Motor neuron (in vitro differentiated cells): ENCODE measurements around the gene YY2. TPM values are rescaled to one million over a fixed set of nuclear protein-coding genes. Genes with fewer than 3 reads are reported as not detected.

Experiments
- ATAC-seq, 8 experiments: fragments of 200-7000 bp; cut with Tn5 transposase; replicated peaks in 6 of 8; 2 replicates each; pipeline ENCODE4 v1.8.0; 2021; ENCODE audit warnings: mild to moderate bottlenecking in 8 of 8, moderate library complexity in 8 of 8
- H3K27ac ChIP-seq, 2 donors: fragments of 250-450 bp; sonication (Bioruptor Pico); 2 replicates each; pipeline ENCODE4 v1.9.0; 2021; ENCODE audit warnings: antibody characterized with exemption in 2 of 2, mild to moderate bottlenecking in 2 of 2, moderate library complexity in 1 of 2
- H3K4me1 ChIP-seq, 2 donors: fragments of 250-450 bp; sonication (Bioruptor Pico); replicated peaks in 1 of 2; 2 replicates each; pipeline ENCODE4 v1.6.1; 2021; ENCODE audit warnings: antibody characterized with exemption in 2 of 2, mild to moderate bottlenecking in 2 of 2, moderate library complexity in 1 of 2
- H3K4me3 ChIP-seq, 5 donors: fragments of 250-450 bp; sonication (Bioruptor Pico); 2 replicates each; pipeline ENCODE4 v1.9.0; 2021; ENCODE audit warnings: antibody characterized with exemption in 5 of 5, mild to moderate bottlenecking in 5 of 5, moderate library complexity in 4 of 5
- WGBS, 10 experiments: fragments of 450-650 bp; shearing (Covaris generic); methylation state at CpG; one replicate each; pipeline ENCODE4 v1.0.0; 2022; 5-methylcytosine and 5-hydroxymethylcytosine counted together
- in situ Hi-C, 9 experiments: fragments of 400-800 bp; cut with MboI; loops; one replicate each; pipeline ENCODE4 v1.15.0; 2021; ENCODE audit warnings: low sequenced_read_pairs in 9 of 9, low pct_unique_long_range_greater_than_20kb in 2 of 9; ENCODE audit not compliant: unreplicated experiment in 9 of 9
- total RNA-seq, 8 experiments: library from RNA; unstranded; fragments of 300-600 nt; gene quantifications; 2 replicates each; pipeline versions ENCODE4 v1.2.3 to v1.2.4, GENCODE V29; 2022

YY2 gene
- total RNA-seq, 8 experiments from 2014 or later: 0.73 to 6.4 (median 1.6) TPM

DNA sequence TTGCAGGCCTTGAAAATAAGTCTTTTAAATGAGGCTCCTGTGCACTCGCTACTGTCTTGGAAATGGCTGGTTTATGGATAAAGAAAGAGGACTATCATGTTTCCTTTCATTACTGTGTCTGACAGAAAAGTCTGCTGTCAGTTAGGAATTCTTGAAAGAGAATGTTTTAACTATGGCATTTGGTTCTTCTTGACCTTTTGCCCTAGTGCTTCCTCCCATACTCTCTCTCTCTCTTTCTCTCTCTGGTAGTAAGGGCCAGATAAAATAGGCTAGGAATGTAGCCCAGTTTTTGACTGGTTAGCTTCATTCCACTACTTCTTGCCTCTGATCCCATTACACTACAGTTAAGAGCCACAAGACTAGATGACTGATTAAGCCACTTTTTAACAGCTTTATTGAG, 29.8 kb downstream of the YY2 start:
- Histone ChIP-seq H3K4me1 (peaks cover 0 to 4% of the 10 kb centered on the region in 2 donors), H3K27ac (no peak overlapping the region), H3K4me3 (no peak overlapping the region)
- in situ Hi-C loops: no loop called here
- 17 to 88% methylated on average over 1 of the region's 1 CpG; no CpG with 5 or more reads in 8 of the 10 experiments for WGBS, 10 experiments
- ATAC-seq: peak in 1 of 8 experiments; percentile 31

- peak in 5 of 8 experiments; percentile 56 to 74 (median 68) for ATAC-seq
- peaks cover 26 to 29% of the 10 kb centered on the region in 2 donors for H3K4me1 ChIP-seq
- H3K4me3 ChIP-seq: no peak overlapping the region
- in situ Hi-C loops: no loop called here
- H3K27ac ChIP-seq: peak overlapping the region; percentile 44 to 91
- WGBS, 10 experiments: 0 to 20% methylated on average over 1 of the region's 2 CpGs; no CpG with 5 or more reads in 8 of the 10 experiments
These were observed 49.5 kb downstream of the YY2 start for GRCh38 chrX:21905313-21905712.

GRCh38 chrX:21905953-21906352, 50.2 kb downstream of the YY2 start:
- WGBS, 10 experiments: 9 to 90% (median 56%) methylated on average over 2 to 3 of the region's 3 CpGs; no CpG with 5 or more reads in 6 of the 10 experiments
- ATAC-seq: peak in 5 of 8 experiments; percentile 30 to 53 (median 41)
- in situ Hi-C loops: no loop called here
- peaks cover 26 to 29% of the 10 kb centered on the region in 2 donors for H3K4me1 ChIP-seq
- peak overlapping the region in 1 of 2 donors; percentile 91 for H3K27ac ChIP-seq
- no peak overlapping the region for H3K4me3 ChIP-seq

- Histone ChIP-seq H3K4me1 (peaks cover 26 to 29% of the 10 kb centered on the region in 2 donors), H3K27ac (peak overlapping the region; percentile 10 to 91), H3K4me3 (no peak overlapping the region)
- in situ Hi-C loops: no loop called here
- 0 to 8% methylated on average over 1 of the region's 1 CpG; no CpG with 5 or more reads in 8 of the 10 experiments for WGBS, 10 experiments
- ATAC-seq: peak; percentile 52 to 78 (median 62)
These were observed 51.5 kb downstream of the YY2 start for GRCh38 chrX:21907260-21907659.

Other genes starting within 250 kb of the YY2 start
- gene KLHL34, start 197.7 kb upstream of the YY2 start, total RNA-seq: under 1 TPM in 7 of 8 experiments, not detected in 1; 0.17 to 0.57 (median 0.25) TPM
- gene SMPX, start 97.9 kb upstream of the YY2 start, total RNA-seq: 1 to 10 TPM in 1 of 8 experiments, not detected in 7; 1.1 TPM
- 10 to 100 TPM in 6 of 8 experiments, 1 to 10 TPM in 2; 9.6 to 20.3 (median 13.1) TPM for gene MBTPS2, start 16.4 kb upstream of the YY2 start, total RNA-seq
- gene SMS, start 84.7 kb downstream of the YY2 start, total RNA-seq: 100 to 1,000 TPM in 2 of 8 experiments, 10 to 100 TPM in 6; 15.9 to 158 (median 72.3) TPM
- 1 to 10 TPM in 1 of 8 experiments, under 1 TPM in 7; 0.16 to 1.4 (median 0.27) TPM for gene PHEX, start 176.3 kb downstream of the YY2 start, total RNA-seq